Neural progenitor cell (in vitro differentiated cells): ENCODE data around the gene LRRC56. TPM values are rescaled to one million over a fixed set of nuclear protein-coding genes. Genes with fewer than 3 reads are reported as not detected.

Experiments
- DNase-seq: peaks from one replicate; pipeline ENCODE4 v3.0.0-alpha.2; 2016; ENCODE audit warnings: low spot score
- H2AFZ ChIP-seq: fragments of 200-600 bp; sonication (generic); replicated peaks from 2 replicates; pipeline ENCODE4 v1.6.1; 2016; ENCODE audit warnings: antibody characterized with exemption
- H3F3A ChIP-seq: fragments of 200-600 bp; sonication (generic); 2 replicates; pipeline ENCODE4 v1.6.1; 2016; ENCODE audit warnings: antibody characterized with exemption, low read depth
- H3K27ac ChIP-seq: fragments of 200-600 bp; sonication (generic); 2 replicates; pipeline ENCODE4 v1.5.1; 2016; ENCODE audit warnings: mild to moderate bottlenecking
- H3K27me3 ChIP-seq: fragments of 200-600 bp; sonication (generic); 2 replicates; pipeline ENCODE4 v1.6.1; 2016; ENCODE audit warnings: mild to moderate bottlenecking, moderate library complexity
- H3K36me3 ChIP-seq: fragments of 200-600 bp; sonication (generic); 2 replicates; pipeline ENCODE4 v1.5.1; 2016
- H3K4me1 ChIP-seq: fragments of 200-600 bp; sonication (generic); 2 replicates; pipeline ENCODE4 v1.6.1; 2016; ENCODE audit warnings: mixed run types
- H3K4me2 ChIP-seq: fragments of 200-600 bp; sonication (generic); 2 replicates; pipeline ENCODE4 v1.6.1; 2016
- H3K4me3 ChIP-seq: fragments of 200-600 bp; sonication (generic); 2 replicates; pipeline ENCODE4 v1.5.1; 2016
- H3K79me2 ChIP-seq: fragments of 200-600 bp; sonication (generic); 2 replicates; pipeline ENCODE4 v1.6.1; 2016; ENCODE audit warnings: low read depth
- H3K9ac ChIP-seq: fragments of 200-600 bp; sonication (generic); 2 replicates; pipeline ENCODE4 v1.6.1; 2016
- H3K9me3 ChIP-seq: fragments of 200-600 bp; sonication (generic); 2 replicates; pipeline ENCODE4 v1.5.1; 2016; ENCODE audit warnings: low read depth
- H4K20me1 ChIP-seq: fragments of 200-600 bp; sonication (generic); 2 replicates; pipeline ENCODE4 v1.6.1; 2016; ENCODE audit warnings: low read depth
- H3K27ac Mint-ChIP-seq: 3 replicates; pipeline ENCODE4 v1.8.0; 2021; ENCODE audit warnings: mixed read lengths
- H3K27me3 Mint-ChIP-seq: 2 replicates; pipeline ENCODE4 v1.8.0; 2022; ENCODE audit warnings: low read depth, mild to moderate bottlenecking, inconsistent platforms, moderate library complexity, mixed read lengths; ENCODE audit not compliant: insufficient read depth
- H3K36me3 Mint-ChIP-seq: 3 replicates; pipeline ENCODE4 v1.8.0; 2021; ENCODE audit warnings: mixed read lengths
- H3K4me1 Mint-ChIP-seq: 3 replicates; pipeline ENCODE4 v1.8.0; 2021; ENCODE audit warnings: mixed read lengths
- H3K4me3 Mint-ChIP-seq: 3 replicates; pipeline ENCODE4 v1.8.0; 2021; ENCODE audit warnings: mild to moderate bottlenecking, moderate library complexity, mixed read lengths
- H3K9me3 Mint-ChIP-seq: 3 replicates; pipeline ENCODE4 v1.8.0; 2020; ENCODE audit warnings: mixed read lengths
- EZH2 ChIP-seq: fragments of 200-600 bp; sonication (generic); IDR thresholded peaks from 2 replicates; pipeline ENCODE4 v1.6.1; 2017; ENCODE audit warnings: antibody characterized with exemption, mild to moderate bottlenecking, moderate library complexity
- EZH2phosphoT487 ChIP-seq: fragments of 200-600 bp; sonication (generic); IDR thresholded peaks from 2 replicates; pipeline ENCODE4 v1.6.1; 2017; ENCODE audit warnings: antibody characterized with exemption
- total RNA-seq: library from RNA; depleted of rRNA; stranded (reverse); fragments of >200 nt; gene quantifications from 2 replicates; pipeline ENCODE4 v1.2.3, GENCODE V29; 2015; ENCODE audit warnings: low replicate concordance
- TF ChIP-seq, protein P1 (sequence below): fragments of 200-600 bp; sonication (generic); IDR thresholded peaks from 2 replicates; pipeline ENCODE4 v1.5.1; 2017; ENCODE audit warnings: antibody characterized with exemption, mild to moderate bottlenecking

LRRC56 gene
- total RNA-seq, 1 donor from 2014 or later, result 0.45 TPM

DNA sequence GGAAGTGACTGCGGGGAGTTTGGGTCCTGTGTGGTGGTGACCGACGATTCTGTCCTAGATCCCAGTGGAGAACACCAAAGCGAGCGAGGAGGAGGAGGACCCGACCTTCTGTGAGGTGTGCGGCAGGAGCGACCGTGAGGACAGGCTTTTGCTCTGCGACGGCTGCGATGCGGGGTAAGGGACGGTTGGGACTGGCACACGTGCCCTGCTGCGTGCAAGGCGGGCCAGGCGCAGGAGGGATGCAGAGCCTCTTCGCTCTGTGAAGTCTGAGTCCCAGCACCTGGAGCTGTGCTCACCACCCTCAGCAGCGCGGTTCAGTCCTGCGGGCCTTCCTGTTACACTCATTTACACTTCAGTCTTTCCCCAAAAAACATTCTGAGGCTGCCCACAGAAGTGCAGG, 55.2 kb downstream of the LRRC56 start:
- H3K9me3 Mint-ChIP-seq, result no peaks in the 10 kb centered on the region
- H3K4me1 Mint-ChIP-seq, result no peaks in the 10 kb centered on the region
- Histone ChIP-seq H3K9me3 (no peaks in the 10 kb centered on the region), H3F3A (no peaks in the 10 kb centered on the region), H3K4me2 (no peak overlapping the region), H3K27me3 (no peaks in the 10 kb centered on the region), H2AFZ (no peak overlapping the region), H3K9ac (no peak overlapping the region), H3K4me3 (no peak overlapping the region), H3K79me2 (peaks cover 10% of the 10 kb centered on the region), H3K4me1 (no peaks in the 10 kb centered on the region), H3K36me3 (no peaks in the 10 kb centered on the region), H3K27ac (no peak overlapping the region), H4K20me1 (peaks cover 23% of the 10 kb centered on the region)
- no peak overlapping the region for H3K4me3 Mint-ChIP-seq
- H3K27ac Mint-ChIP-seq, result no peak overlapping the region
- TF ChIP-seq, protein P1, sequence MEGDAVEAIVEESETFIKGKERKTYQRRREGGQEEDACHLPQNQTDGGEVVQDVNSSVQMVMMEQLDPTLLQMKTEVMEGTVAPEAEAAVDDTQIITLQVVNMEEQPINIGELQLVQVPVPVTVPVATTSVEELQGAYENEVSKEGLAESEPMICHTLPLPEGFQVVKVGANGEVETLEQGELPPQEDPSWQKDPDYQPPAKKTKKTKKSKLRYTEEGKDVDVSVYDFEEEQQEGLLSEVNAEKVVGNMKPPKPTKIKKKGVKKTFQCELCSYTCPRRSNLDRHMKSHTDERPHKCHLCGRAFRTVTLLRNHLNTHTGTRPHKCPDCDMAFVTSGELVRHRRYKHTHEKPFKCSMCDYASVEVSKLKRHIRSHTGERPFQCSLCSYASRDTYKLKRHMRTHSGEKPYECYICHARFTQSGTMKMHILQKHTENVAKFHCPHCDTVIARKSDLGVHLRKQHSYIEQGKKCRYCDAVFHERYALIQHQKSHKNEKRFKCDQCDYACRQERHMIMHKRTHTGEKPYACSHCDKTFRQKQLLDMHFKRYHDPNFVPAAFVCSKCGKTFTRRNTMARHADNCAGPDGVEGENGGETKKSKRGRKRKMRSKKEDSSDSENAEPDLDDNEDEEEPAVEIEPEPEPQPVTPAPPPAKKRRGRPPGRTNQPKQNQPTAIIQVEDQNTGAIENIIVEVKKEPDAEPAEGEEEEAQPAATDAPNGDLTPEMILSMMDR, result no peak
- TF ChIP-seq EZH2phosphoT487 (no peak), EZH2 (no peak)
- H3K36me3 Mint-ChIP-seq, result peaks cover 35% of the 10 kb centered on the region
- DNase-seq, result no peak
- peaks cover 8% of the 10 kb centered on the region for H3K27me3 Mint-ChIP-seq

DNA sequence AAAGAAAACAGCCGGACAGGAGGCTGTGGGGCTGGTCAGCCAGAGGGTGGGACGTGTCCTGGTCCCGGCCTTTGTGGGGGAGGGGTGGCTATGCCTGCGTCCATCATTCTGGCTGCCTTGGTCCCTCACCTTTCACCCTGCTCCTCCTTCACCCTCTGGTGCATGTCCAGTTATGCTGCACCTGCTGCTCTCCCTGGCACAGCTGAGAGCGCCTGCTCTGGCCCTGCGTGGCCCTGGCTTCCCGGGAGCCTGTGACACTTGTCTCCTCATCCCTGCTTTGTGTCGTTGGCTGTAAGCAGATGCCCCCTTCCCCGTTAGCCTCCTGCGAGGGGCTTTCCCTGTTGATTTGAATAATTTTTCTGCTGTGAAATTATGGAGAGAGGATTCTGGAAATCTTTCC, 55.6 kb downstream of the LRRC56 start:
- Histone ChIP-seq H3K9ac (no peak overlapping the region), H4K20me1 (peaks cover 23% of the 10 kb centered on the region), H3F3A (no peaks in the 10 kb centered on the region), H3K27me3 (no peaks in the 10 kb centered on the region), H3K4me2 (no peak overlapping the region), H2AFZ (no peak overlapping the region), H3K4me3 (no peak overlapping the region), H3K4me1 (no peaks in the 10 kb centered on the region), H3K27ac (no peak overlapping the region), H3K36me3 (no peaks in the 10 kb centered on the region), H3K79me2 (peaks cover 10% of the 10 kb centered on the region), H3K9me3 (no peaks in the 10 kb centered on the region)
- Mint-ChIP-seq H3K4me3 (no peak overlapping the region), H3K27ac (no peak overlapping the region), H3K27me3 (peaks cover 8% of the 10 kb centered on the region), H3K4me1 (no peaks in the 10 kb centered on the region), H3K9me3 (no peaks in the 10 kb centered on the region), H3K36me3 (peaks cover 34% of the 10 kb centered on the region)
- DNase-seq, result no peak
- TF ChIP-seq, protein P1, result no peak
- TF ChIP-seq EZH2phosphoT487, result no peak
- no peak for TF ChIP-seq EZH2

- H3K36me3 ChIP-seq, result no peaks in the 10 kb centered on the region
- no peak overlapping the region for H2AFZ ChIP-seq
- H3K4me1 ChIP-seq, result no peaks in the 10 kb centered on the region
- Mint-ChIP-seq H3K27ac (no peak overlapping the region), H3K9me3 (no peaks in the 10 kb centered on the region), H3K4me3 (no peak overlapping the region), H3K27me3 (peaks cover 7% of the 10 kb centered on the region), H3K4me1 (no peaks in the 10 kb centered on the region), H3K36me3 (peaks cover 34% of the 10 kb centered on the region)
- no peak overlapping the region for H3K9ac ChIP-seq
- H3F3A ChIP-seq, result no peaks in the 10 kb centered on the region
- no peak overlapping the region for H3K4me2 ChIP-seq
- no peak overlapping the region for H3K4me3 ChIP-seq
- no peak for DNase-seq
- TF ChIP-seq EZH2phosphoT487 (no peak), EZH2 (no peak)
- TF ChIP-seq, protein P1, result no peak
- no peak overlapping the region for H3K27ac ChIP-seq
- H3K9me3 ChIP-seq, result no peaks in the 10 kb centered on the region
- peaks cover 23% of the 10 kb centered on the region for H4K20me1 ChIP-seq
- peaks cover 9% of the 10 kb centered on the region for H3K79me2 ChIP-seq
- no peaks in the 10 kb centered on the region for H3K27me3 ChIP-seq
Observed at GRCh38 chr11:593347-593746, 56.0 kb downstream of the LRRC56 start.
